Activated CD4-positive, CD25-positive, alpha-beta regulatory T cell treated with anti-CD3 and anti-CD28 coated beads, Interleukin-2, amount 50 U/mL, for 16 hours (primary cell): ENCODE results near the gene COL18A1.

Source experiments
- DNase-seq: peaks from one replicate; pipeline ENCODE4 v3.0.0-alpha.2; 2020; ENCODE audit warnings: low read depth, low spot score

Gene COL18A1

DNA sequence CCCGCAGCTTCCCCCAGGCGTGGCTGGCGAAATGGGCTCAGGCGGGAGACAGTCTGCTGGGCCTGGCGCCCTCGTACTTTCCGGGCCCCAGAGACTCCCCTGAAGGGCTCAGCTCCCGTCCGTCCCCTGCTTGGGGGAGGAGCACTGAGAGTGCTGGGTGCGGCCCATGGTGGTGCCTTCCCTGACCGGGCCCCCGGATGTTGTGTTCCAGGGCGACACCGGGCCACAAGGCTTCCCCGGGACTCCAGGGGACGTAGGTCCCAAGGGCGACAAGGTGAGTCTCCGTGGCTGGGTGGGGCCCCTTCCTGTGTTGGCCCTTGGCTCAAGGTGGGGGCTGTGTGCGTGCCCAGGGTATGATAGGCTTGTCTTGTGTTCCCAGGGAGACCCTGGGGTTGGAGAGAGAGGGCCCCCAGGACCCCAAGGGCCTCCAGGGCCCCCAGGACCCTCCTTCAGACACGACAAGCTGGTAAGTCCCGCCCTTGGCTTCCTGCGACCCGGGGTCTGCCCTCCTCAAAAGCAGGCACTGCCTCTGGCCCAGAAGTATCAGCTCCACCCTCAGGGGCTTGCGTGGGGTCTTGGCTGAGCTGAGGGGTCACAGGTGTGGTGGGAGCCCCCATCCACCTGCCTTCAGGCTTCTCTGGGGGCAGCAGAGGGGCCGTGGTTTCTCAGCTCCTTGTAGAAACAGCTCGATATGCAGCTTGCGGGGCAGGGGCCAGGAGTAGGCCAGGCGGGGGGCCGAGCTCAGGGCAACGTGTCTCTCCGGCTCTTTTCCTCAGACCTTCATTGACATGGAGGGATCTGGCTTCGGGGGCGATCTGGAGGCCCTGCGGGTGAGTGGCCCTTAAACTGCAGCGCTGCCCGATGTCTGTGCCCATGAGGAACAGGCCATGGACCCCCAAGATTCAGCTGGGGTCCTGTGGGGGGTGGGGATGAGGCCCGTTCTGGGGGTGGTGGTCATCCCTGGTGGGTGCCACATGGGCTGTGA lies 75.0 kb downstream of the COL18A1 start:
- no peak for DNase-seq

DNA sequence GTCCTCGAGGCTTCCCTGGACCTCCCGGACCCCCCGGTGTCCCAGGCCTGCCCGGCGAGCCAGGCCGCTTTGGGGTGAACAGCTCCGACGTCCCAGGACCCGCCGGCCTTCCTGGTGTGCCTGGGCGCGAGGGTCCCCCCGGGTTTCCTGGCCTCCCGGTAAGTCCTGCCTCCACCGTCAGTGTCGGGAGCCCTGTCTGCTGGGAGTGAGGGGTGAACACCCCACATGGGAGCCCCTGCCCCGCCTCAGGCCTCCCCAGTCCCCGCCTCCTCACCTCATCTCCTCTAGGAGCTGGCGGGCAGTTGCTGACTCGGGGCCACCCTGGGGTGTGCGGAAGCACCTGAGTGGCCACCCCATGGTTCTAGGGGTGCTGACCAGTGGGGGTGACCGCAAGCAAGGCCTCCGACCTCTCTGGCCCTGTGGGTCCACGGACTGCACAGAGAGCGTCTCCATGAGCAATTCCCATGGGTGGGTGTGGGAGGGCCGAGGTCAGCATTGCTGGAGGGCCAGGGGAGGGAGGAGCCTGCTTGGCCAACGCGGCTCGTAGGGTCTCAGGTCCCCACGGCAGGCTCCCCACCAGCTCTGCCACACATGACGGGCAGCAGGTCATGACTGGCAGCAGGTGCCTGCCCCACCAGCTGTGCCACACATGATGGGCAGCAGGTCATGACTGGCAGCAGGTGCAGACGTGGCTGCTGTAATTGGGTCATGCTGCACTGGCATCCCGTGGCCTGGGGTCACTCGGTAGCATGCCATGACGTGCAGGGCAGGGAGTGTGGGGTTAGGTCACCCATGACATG lies 75.9 kb downstream of the COL18A1 start:
- DNase-seq: no peak

DNA sequence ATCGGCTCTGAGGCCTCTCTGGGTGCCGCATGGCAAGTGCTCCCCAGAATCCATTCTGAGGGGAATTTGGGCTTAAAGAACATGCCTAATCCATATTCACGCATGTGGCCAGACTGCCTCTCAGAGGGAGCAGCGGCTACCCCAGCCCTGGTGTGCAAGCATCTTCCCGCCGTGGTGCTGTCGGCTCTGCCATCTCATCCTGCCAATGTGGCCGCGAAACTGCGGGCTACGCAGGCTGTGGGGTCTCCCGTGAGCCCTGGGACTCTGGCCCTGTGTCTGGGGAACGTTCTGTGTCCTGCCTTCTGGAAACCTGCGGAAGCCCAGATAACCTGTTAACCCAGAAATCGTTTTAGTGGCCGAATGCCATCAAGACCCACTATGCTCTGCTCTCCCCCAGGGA lies 76.6 kb downstream of the COL18A1 start:
- no peak for DNase-seq

DNA sequence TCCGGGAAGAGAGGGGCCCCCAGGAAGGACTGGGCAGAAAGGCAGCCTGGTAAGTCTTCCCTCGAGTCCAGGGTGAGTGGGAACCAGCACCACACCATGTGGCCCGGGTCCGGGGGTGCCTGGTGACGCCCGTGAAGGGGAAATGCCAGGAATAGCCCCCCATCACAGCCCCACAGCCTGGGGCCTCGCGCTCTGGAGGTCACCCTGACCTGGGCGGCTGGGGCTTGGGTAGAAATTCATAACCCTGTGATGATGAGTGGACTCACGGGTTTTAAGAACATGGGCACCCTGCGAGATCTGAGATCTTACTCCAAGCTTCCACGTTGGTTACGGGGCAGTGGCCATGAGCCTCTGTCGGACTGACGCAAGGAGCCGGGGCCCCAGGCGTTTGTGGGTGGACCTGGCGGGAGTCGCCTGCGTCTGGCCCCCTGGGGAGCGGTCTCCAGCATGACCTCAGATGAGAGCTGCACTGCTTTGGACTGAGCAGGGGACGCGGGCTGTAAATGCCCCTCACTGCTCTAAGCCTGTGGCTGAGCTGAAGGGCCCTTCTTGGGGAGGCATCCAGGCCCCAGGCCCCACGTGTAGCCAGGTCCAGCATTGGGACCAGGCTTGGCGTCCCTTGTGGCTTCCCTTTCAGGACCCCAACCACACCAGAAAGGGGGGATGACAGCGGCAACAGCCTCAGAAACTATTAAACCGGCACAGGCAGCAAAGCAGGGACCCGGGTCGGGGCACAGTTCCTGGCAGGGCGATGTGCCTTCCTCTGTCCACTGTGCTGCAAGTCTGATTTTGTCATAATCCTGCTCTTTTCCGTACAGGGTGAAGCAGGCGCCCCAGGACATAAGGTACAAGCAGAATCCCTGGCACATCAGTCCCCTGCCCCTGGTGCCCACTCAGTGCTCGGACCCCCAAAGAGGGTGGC lies 77.3 kb downstream of the COL18A1 start:
- no peak for DNase-seq

DNA sequence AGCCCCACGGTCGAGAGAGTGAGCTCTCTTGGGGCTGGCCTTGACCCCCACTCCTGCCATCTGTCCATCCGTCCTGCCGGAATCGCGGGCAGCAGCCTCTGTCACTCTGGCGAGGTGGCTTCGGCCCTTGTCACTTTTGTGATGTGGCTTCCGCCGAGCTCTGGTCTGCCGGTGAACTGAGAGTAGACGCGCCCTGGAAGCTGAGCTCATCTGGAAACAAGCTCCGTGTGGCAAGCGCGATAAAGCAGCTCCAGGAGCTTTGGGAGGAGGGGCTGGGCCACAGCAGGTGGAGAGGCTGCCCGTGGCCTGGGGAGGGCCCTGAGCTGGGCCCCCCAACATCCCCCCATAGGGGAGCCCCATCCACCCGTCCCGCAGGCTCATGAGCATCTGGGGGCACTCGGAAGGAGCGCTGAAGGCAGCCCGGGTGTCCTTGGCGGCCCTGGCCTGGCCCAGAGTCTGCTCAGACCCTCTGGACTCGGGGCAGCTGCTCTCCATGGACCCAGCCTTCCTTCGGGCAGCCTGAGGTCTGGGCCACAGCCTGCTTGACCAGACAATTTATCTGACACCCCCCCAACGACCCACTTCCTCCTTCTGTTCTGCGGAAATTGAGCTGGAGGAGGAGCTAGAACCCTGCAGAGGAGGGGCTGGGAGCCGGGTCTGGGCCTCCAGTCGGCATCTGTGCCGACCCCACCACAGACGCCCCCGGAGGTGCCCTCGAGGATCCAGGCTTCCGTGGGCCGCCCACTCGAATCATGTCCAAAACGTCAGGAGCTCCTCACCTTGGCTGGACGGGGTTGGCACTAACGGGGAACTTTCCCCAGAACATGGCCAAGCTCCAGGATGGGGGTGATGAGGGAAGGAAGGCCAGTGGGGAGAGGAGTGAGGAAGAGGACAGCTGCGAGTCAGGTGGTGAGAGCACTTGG lies 78.2 kb downstream of the COL18A1 start:
- no peak for DNase-seq

DNA sequence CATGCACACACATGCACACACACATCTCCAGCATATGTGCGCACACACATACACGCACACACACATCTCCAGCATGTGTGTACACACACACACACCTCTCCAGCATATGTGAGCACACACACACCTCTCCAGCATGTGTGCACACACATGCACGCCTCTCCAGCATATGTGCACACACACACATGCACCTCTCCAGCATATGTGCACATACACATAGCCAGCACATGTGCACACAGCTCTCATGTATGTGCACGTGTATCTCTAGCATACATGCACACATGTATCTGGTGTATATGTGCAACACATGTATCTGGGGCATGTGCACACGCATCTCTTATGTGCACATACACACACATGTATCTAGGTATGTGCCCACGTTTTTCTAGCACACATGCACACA lies 79.4 kb downstream of the COL18A1 start:
- no peak for DNase-seq

DNA sequence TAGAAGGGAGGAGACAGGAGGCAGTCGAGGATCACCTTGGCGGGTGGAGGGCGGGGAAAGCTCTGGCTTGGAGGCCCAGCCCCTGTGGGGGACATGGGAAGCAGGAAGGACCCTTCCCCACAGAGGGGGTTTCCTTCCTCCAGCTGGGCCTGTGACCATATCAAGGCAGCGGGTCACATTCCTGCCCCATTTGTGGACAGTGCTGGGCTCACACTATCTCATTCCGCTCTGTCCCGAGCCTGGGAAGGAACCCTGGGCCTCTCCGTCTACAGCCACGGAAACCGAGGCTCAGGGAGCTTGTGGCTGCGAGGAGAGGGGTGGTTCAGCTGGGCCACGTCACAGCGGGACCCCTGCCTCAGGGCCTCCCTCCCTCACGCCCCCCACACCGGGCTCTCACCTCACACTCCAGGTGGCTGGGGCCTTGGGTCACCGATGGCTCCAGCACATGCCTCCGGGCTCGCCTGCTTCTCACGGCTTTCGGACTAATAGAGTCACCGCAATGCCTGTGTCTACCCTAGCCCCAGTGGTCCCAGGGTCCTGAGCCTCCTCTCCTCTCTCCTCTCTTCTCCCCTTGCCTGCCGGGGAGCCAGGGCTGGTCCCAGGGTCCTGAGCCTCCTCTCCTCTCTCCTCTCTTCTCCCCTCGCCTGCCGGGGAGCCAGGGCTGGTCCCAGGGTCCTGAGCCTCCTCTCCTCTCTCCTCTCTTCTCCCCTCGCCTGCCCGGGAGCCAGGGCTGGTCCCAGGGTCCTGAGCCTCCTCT lies 80.9 kb downstream of the COL18A1 start:
- DNase-seq: no peak

DNA sequence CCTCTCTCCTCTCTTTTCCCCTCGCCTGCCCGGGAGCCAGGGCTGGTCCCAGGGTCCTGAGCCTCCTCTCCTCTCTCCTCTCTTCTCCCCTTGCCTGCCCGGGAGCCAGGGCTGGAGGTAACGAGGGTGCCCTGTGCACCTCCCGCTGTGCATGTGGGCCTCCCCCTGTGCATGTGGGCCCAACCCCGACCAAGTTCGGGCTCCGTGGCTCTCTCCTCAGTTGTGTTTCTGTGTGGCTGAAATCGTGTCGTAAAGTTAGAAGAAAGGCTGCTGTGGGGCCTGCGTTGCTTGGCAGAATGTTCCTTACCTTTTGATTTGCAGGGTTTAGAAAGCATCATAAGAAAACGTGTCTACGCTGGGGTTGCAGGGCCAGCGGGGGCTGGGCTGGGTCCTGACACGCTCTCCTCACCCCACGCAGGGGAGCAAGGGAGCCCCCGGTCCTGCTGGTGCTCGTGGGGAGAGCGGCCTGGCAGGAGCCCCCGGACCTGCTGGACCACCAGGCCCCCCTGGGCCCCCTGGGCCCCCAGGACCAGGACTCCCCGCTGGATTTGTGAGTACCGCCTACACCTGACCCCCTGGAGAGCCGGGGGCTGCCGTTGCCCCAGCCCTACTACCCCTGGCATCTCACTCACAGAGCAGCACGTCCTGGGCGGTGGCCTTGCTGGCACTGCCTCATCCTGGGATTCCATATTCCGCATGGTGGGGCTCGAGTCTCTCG lies 81.6 kb downstream of the COL18A1 start:
- no peak for DNase-seq

DNA sequence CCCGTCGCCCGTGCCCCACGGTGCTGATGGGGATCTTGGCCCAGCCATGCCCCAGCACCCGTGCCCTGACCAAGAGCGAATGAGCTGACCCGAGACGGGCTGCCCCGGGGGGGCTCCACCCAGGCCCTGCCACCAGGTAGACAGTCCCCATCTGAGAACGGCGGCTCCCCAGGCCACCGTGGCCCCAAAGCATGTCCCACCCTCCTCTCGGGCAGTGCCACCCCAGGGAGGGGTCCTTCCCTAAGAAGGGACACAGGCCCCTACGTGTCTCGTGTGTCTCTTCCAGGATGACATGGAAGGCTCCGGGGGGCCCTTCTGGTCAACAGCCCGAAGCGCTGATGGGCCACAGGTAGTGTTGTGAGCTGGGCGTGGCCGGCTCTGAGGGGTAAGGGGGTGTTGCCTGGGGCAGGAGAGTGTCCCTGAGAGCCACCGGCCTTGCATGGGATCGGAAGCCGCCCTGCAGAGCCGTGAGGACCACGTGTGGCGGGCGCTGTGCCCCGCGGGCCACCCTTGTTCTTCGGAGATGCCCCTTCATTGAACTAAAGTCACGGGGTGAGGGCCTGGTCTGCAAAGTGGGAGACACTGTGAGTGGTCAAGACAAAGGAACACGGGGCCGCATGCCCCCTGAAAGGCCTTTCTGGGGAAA lies 82.3 kb downstream of the COL18A1 start:
- no peak for DNase-seq

DNA sequence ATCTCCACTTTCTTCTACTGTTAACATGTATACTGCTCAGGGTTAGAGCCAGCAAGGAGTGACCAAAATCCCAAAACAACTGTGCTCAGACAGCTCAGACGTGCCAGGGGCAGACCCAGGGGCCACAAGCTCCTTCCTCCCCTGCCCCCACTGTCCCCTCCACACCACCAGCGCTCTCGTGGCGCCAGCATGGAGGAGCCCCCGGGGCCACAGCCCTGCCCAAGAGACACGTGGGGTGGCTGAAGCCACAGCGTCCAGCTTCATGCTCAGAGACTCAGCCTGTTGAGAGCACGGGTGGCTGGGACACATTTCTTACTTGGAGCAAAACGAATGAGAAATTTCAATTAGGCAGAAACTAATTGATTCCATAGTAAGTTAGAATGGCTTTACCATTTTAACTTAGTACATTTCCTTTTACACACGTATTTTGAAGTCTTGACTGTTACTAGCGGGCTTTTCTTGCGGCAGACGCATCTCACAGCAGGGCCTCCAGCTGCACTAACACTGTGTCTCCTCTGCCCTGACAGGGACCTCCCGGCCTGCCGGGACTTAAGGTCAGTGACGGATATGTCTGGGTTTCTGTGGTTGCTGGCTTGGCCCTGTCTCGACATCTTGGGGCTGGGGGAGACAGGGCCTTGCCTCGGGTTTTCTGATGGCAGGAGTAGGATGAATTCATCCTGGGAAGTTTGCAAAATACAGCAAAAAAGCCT lies 83.1 kb downstream of the COL18A1 start:
- no peak for DNase-seq

DNA sequence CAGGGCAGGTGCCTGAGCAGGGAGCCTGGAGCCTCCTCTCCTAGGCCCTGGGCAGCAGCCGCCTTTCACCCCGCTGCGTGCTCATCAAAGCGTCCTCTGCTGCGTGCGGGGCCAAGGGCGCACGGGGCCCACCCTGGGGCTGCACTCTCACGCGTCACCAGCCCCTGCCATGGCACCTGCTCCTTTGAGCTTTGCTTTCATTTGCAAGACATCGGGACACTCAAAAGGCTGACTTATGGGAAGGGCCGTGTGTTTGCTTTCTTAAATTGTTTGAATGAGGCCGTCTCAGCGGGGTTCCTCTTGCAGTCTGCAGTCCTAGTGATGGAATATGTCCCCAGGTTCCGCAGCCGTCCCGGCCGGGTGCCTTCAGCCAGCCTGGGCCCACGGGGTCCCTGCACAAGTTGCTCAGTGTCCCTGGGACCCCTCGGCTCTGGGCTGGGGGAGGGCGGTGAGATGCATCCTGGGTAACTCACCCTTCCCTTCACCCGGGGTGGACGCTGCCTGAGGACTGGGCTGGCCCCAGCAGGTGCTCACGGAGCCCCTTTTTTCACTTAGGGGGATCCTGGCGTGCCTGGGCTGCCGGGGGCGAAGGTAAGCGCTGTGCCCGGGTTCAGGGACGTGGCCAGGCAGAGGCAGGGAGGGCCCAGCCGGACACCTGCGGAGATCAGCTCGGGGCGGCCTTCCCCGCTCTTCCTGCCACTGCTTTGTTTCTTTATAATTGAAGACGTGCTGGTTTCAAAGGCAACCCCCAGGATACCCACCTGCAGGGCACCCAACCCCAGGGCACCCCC lies 84.2 kb downstream of the COL18A1 start:
- DNase-seq: no peak

DNA sequence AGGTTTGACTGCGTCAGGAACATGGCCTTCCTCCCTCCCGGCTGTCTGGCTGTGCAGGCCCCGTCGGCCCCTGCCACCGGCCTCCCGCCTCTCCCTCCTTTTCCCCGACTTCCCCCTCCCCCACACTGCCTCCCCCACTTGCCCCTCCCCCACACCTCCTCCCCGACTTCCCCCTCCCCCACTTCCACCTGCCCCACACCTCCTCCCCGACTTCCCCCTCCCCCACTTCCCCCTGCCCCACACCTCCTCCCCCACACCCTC lies 84.7 kb downstream of the COL18A1 start:
- DNase-seq: no peak

DNA sequence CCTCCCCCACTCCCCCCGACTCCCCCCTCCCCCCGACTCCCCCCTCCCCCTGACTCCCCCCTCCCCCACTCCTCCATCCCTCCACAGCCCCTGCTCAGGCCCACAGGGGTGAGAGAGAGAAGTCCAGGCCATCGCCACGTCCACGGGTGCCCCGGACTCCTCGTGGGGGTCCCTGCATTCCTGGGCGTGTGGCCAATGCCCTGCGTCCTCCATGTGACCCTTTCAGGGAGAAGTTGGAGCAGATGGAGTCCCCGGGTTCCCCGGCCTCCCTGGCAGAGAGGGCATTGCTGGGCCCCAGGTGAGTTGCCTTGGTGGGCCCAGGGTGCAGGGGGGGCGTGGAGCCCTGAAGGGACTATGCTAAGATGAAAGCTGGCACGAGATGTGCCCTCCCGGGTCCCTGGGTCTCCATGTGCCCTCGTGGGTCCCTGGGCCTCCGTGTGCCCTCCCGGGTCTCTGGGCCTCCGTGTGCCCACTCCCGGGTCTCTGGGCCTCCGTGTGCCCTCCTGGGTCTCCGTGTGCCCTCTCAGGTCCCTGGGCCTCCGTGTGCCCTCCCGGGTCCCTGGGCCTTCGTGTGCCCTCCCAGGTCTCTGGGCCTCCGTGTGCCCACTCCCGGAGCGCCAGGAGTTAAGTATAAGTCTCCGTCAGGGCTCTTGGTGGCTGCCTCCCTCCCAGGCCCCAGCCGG lies 85.2 kb downstream of the COL18A1 start:
- DNase-seq: no peak

DNA sequence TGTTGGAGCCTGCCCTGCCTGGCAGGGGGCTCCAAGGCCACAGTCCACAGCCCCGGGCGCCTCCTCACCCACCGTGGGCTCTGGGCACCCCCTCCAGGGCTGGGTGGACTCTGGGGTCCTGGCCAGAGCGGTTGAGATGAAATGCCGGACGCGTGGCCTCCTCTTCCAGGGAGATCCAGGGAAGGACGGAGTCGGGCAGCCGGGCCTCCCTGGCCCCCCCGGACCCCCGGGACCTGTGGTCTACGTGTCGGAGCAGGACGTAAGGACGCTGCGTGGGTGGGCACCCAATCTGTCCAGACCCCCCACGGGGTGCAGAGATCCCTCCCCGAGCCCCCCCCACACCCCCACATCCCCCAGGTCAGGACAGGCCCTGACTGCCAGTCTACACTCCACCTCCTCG lies 86.1 kb downstream of the COL18A1 start:
- DNase-seq: no peak

DNA sequence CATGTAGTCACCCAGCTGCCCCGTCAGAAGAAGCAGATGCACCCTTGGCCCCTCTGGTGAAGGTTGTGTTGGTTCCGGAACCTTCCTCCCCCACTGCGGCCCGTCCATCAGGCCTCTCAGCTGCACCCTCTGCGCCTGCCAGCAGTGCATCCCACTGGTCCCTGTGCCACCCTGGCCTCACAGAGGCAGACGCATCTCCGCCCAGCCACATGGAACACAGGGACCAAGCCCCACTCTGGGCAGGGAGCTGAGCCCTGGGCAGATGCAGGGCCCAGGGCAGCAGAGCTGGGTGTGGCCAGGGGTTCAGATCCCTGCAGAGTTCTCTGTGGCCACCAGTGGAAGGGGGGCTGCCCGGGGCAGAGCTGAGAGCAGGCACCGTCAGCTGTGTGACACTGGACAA lies 86.7 kb downstream of the COL18A1 start:
- DNase-seq: no peak

DNA sequence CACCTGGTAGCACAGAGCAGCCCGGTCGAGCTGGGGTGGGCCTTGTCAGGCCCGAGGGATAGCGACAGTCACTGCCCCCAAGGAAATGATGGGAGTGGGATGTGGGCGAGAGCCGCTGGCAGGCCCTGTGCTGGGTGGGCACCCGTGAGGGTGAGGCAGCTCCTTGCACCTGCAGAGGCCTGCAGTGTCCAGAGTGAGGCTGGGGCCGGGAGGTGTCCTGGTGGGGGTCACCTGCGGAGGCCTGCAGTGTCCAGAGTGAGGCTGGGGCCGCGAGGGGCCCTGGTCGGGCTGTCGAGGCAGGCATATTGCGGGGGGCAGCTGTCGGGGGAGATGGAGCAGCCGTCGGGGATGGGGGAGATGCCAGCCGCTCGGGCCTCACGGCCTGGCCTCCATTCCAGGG lies 87.8 kb downstream of the COL18A1 start:
- DNase-seq: no peak
